SU-DHL-6 (cell line): ENCODE results near the gene DBN1.

ENCODE experiments used
- H2AFZ ChIP-seq: fragments of 200-600 bp; sonication (generic); 2 replicates; pipeline ENCODE4 v1.6.1; 2014; ENCODE audit warnings: low read depth, mild to moderate bottlenecking, moderate library complexity, mixed read lengths, antibody characterized with exemption, low read length; ENCODE audit not compliant: severe bottlenecking
- H3F3A ChIP-seq: fragments of 200-600 bp; shearing (Covaris generic); 2 replicates; pipeline ENCODE4 v1.6.0; 2016; ENCODE audit warnings: antibody characterized with exemption, mild to moderate bottlenecking; ENCODE audit not compliant: insufficient read depth
- H3K27ac ChIP-seq: fragments of 200-600 bp; sonication (generic); 2 replicates; pipeline ENCODE4 v1.5.1; 2016; ENCODE audit warnings: low read depth, mild to moderate bottlenecking, low read length, moderate library complexity, mixed read lengths
- H3K27me3 ChIP-seq: fragments of 200-600 bp; sonication (generic), shearing (Covaris generic); 2 replicates; pipeline ENCODE4 v1.6.0; 2014; ENCODE audit warnings: mild to moderate bottlenecking, low read length
- H3K36me3 ChIP-seq: fragments of 200-600 bp; sonication (generic); 2 replicates; pipeline ENCODE4 v1.6.1; 2014; ENCODE audit warnings: mild to moderate bottlenecking, low read length, mixed read lengths
- H3K4me2 ChIP-seq: fragments of 300-600, 200-600 bp; shearing (Covaris generic), sonication (generic); 2 replicates; pipeline ENCODE4 v1.6.0; 2014; ENCODE audit warnings: low read length, low read depth, mild to moderate bottlenecking; ENCODE audit not compliant: poor library complexity, severe bottlenecking
- H3K4me3 ChIP-seq: fragments of 200-600 bp; sonication (generic); 2 replicates; pipeline ENCODE4 v1.5.1; 2014; ENCODE audit warnings: antibody characterized with exemption, low read length, mild to moderate bottlenecking, mixed read lengths; ENCODE audit not compliant: insufficient read depth, poor library complexity, severe bottlenecking
- H3K79me2 ChIP-seq: fragments of 200-600 bp; sonication (generic); 2 replicates; pipeline ENCODE4 v1.6.1; 2014; ENCODE audit warnings: mild to moderate bottlenecking, low read length, moderate library complexity; ENCODE audit not compliant: insufficient read depth
- H3K9ac ChIP-seq: fragments of 200-600 bp; sonication (generic); 2 replicates; pipeline ENCODE4 v1.7.0; 2014; ENCODE audit warnings: mild to moderate bottlenecking, low read length
- H3K9me2 ChIP-seq: fragments of 200-600 bp; sonication (generic); replicated peaks from 2 replicates; pipeline ENCODE4 v1.6.1; 2014; ENCODE audit warnings: low read length; ENCODE audit not compliant: insufficient read depth
- H3K9me3 ChIP-seq: fragments of 200-600 bp; sonication (generic); 2 replicates; pipeline ENCODE4 v1.6.1; 2014; ENCODE audit warnings: low read length, mixed read lengths; ENCODE audit not compliant: insufficient read depth
- H4K20me1 ChIP-seq: fragments of 200-600 bp; sonication (generic); 2 replicates; pipeline ENCODE4 v1.6.1; 2014; ENCODE audit warnings: low read depth, mild to moderate bottlenecking, antibody characterized with exemption, low read length, moderate library complexity, mixed read lengths
- CTCF ChIP-seq: fragments of 200-600 bp; sonication (generic); IDR thresholded peaks from one replicate; pipeline ENCODE4 v1.5.1; 2017; ENCODE audit warnings: antibody characterized with exemption, mild to moderate bottlenecking, low read length, moderate library complexity; ENCODE audit not compliant: insufficient read depth, poor library complexity, severe bottlenecking
- EZH2phosphoT487 ChIP-seq: fragments of 200-600 bp; sonication (generic), shearing (Covaris generic); conservative IDR thresholded peaks from 2 replicates; pipeline ENCODE4 v1.6.1; 2018; ENCODE audit warnings: mild to moderate bottlenecking, antibody characterized with exemption, low read length, moderate library complexity, mixed read lengths

DBN1 gene

GRCh38 chr5:177434942-177435738 is 38.3 kb downstream of the DBN1 start:
- Histone ChIP-seq H3K27ac (no peak overlapping the region), H3K79me2 (no peaks in the 10 kb centered on the region), H3K9me3 (no peaks in the 10 kb centered on the region), H2AFZ (no peak overlapping the region), H3K4me2 (no peak overlapping the region), H3K36me3 (no peaks in the 10 kb centered on the region), H3K4me3 (no peak overlapping the region), H3F3A (peaks cover 23% of the 10 kb centered on the region), H3K9me2 (no peaks in the 10 kb centered on the region), H3K9ac (no peak overlapping the region), H3K27me3 (no peaks in the 10 kb centered on the region), H4K20me1 (no peaks in the 10 kb centered on the region)
- TF ChIP-seq EZH2phosphoT487 (no peak), CTCF (no peak)

GRCh38 chr5:177434437-177434836 is 39.0 kb downstream of the DBN1 start:
- H3F3A ChIP-seq: peaks cover 30% of the 10 kb centered on the region
- H3K4me2 ChIP-seq: no peak overlapping the region
- no peaks in the 10 kb centered on the region for H3K9me2 ChIP-seq
- no peaks in the 10 kb centered on the region for H3K27me3 ChIP-seq
- no peak overlapping the region for H3K9ac ChIP-seq
- no peak overlapping the region for H2AFZ ChIP-seq
- H4K20me1 ChIP-seq: no peaks in the 10 kb centered on the region; the same call in 1 of the 2 replicates
- no peak overlapping the region for H3K27ac ChIP-seq
- H3K36me3 ChIP-seq: no peaks in the 10 kb centered on the region
- no peak overlapping the region for H3K4me3 ChIP-seq
- H3K79me2 ChIP-seq: no peaks in the 10 kb centered on the region
- H3K9me3 ChIP-seq: no peaks in the 10 kb centered on the region
- TF ChIP-seq EZH2phosphoT487: no peak
- no peak for TF ChIP-seq CTCF

- no peak overlapping the region for H3K4me2 ChIP-seq
- TF ChIP-seq EZH2phosphoT487: no peak
- peaks cover 3% of the 10 kb centered on the region; the same call in 1 of the 2 replicates for H3K79me2 ChIP-seq
- H3K27ac ChIP-seq: no peak overlapping the region
- no peak overlapping the region for H3K9ac ChIP-seq
- H3K27me3 ChIP-seq: no peaks in the 10 kb centered on the region
- no peaks in the 10 kb centered on the region; the same call in 1 of the 2 replicates for H4K20me1 ChIP-seq
- H3F3A ChIP-seq: peaks cover 35% of the 10 kb centered on the region
- H2AFZ ChIP-seq: no peak overlapping the region
- H3K36me3 ChIP-seq: no peaks in the 10 kb centered on the region
- no peaks in the 10 kb centered on the region for H3K9me2 ChIP-seq
- H3K9me3 ChIP-seq: no peaks in the 10 kb centered on the region
- H3K4me3 ChIP-seq: no peak overlapping the region
Measured at GRCh38 chr5:177433658-177434217, 39.7 kb downstream of the DBN1 start.
